Mesendoderm (in vitro differentiated cells): ENCODE results near the gene TBC1D4.
"Not testable (repeated sequence)": the region's sequence is repeated elsewhere in the genome, so short reads cannot be mapped to it uniquely, and the experiment has no call there.

Experiments used
- DNase-seq: peaks from one replicate; pipeline ENCODE4 v3.0.0; 2013
- H2AK5ac ChIP-seq: 2 replicates; pipeline ENCODE4 v1.6.1; 2013; ENCODE audit warnings: low read length, inconsistent platforms
- H2BK120ac ChIP-seq: 2 replicates; pipeline ENCODE4 v1.6.1; 2013; ENCODE audit warnings: low read depth, mild to moderate bottlenecking, low read length, moderate library complexity, mixed read lengths
- H2BK15ac ChIP-seq: replicated peaks from 2 replicates; pipeline ENCODE4 v1.6.1; 2013; ENCODE audit warnings: low read depth, mild to moderate bottlenecking, moderate library complexity
- H2BK5ac ChIP-seq: 2 replicates; pipeline ENCODE4 v1.6.1; 2013; ENCODE audit warnings: low read length, inconsistent platforms
- H3K18ac ChIP-seq: 2 replicates; pipeline ENCODE4 v1.6.1; 2013; ENCODE audit warnings: mild to moderate bottlenecking, low read length, mixed read lengths
- H3K23ac ChIP-seq: one replicate; pipeline ENCODE4 v1.6.1; 2013; ENCODE audit warnings: low read length
- H3K27ac ChIP-seq: 2 replicates; pipeline ENCODE4 v1.5.1; 2013; ENCODE audit warnings: low read depth, mild to moderate bottlenecking, inconsistent platforms, low read length, moderate library complexity
- H3K27me3 ChIP-seq: 2 replicates; pipeline ENCODE4 v1.6.1; 2013; ENCODE audit warnings: low read length, control low read depth, mild to moderate bottlenecking, inconsistent platforms; ENCODE audit not compliant: insufficient read depth, poor library complexity
- H3K36me3 ChIP-seq: 2 replicates; pipeline ENCODE4 v1.6.1; 2013; ENCODE audit warnings: low read length, inconsistent platforms; ENCODE audit not compliant: control insufficient read depth, insufficient read depth
- H3K4ac ChIP-seq: one replicate; pipeline ENCODE4 v1.6.1; 2013; ENCODE audit warnings: low read depth, mild to moderate bottlenecking, low read length, moderate library complexity
- H3K4me1 ChIP-seq: 2 replicates; pipeline ENCODE4 v1.6.1; 2013; ENCODE audit warnings: low read depth, low read length, inconsistent platforms; ENCODE audit not compliant: control insufficient read depth
- H3K4me2 ChIP-seq: 2 replicates; pipeline ENCODE4 v1.6.1; 2013; ENCODE audit warnings: low read length
- H3K4me3 ChIP-seq: 2 replicates; pipeline ENCODE4 v1.5.1; 2013; ENCODE audit warnings: mild to moderate bottlenecking, low read length
- H3K56ac ChIP-seq: one replicate; pipeline ENCODE4 v1.6.1; 2013; ENCODE audit warnings: low read length
- H3K79me1 ChIP-seq: 2 replicates; pipeline ENCODE4 v1.6.1; 2013; ENCODE audit warnings: low read length, inconsistent platforms
- H3K79me2 ChIP-seq: 2 replicates; pipeline ENCODE4 v1.6.1; 2013; ENCODE audit warnings: mild to moderate bottlenecking, low read length; ENCODE audit not compliant: control insufficient read depth, insufficient read depth
- H3K9ac ChIP-seq: 2 replicates; pipeline ENCODE4 v1.6.1; 2013; ENCODE audit warnings: low read length, inconsistent platforms
- H4K5ac ChIP-seq: one replicate; pipeline ENCODE4 v1.6.1; 2013; ENCODE audit warnings: low read length
- H4K8ac ChIP-seq: one replicate; pipeline ENCODE4 v1.6.1; 2013; ENCODE audit warnings: low read depth, mild to moderate bottlenecking, control low read depth, low read length, moderate library complexity
- WGBS: extraction: QIAGEN DNeasy Blood & Tissue Kit; methylation state at CpG from one replicate; pipeline ENCODE4 v1.1.7; 2013; ENCODE audit warnings: low lambda C conversion rate, missing lambda C conversion rate; ENCODE audit not compliant: insufficient coverage; ENCODE audit errors: extremely low coverage; 5-methylcytosine and 5-hydroxymethylcytosine counted together

TBC1D4 gene

GRCh38 chr13:75251188-75251587 is 230.8 kb downstream of the TBC1D4 start:
- H3K4me1 ChIP-seq: no peaks in the 10 kb centered on the region
- no peak overlapping the region for H3K27ac ChIP-seq
- H3K18ac ChIP-seq: no peak overlapping the region
- H2BK5ac ChIP-seq: no peak overlapping the region
- no peaks in the 10 kb centered on the region for H3K36me3 ChIP-seq
- no peak overlapping the region for H2BK120ac ChIP-seq
- DNase-seq: no peak
- no peak overlapping the region for H3K4ac ChIP-seq
- H4K8ac ChIP-seq: no peak overlapping the region
- H3K23ac ChIP-seq: no peak overlapping the region
- H3K4me2 ChIP-seq: no peak overlapping the region
- no peaks in the 10 kb centered on the region for H3K27me3 ChIP-seq
- no peak overlapping the region for H3K4me3 ChIP-seq
- no peak overlapping the region for H2AK5ac ChIP-seq
- no CpG with 5 or more reads among the region's 4 CpGs for WGBS
- H4K5ac ChIP-seq: no peak overlapping the region
- H3K79me1 ChIP-seq: no peaks in the 10 kb centered on the region
- H3K9ac ChIP-seq: no peak overlapping the region
- H3K56ac ChIP-seq: no peak overlapping the region
- no peaks in the 10 kb centered on the region for H3K79me2 ChIP-seq
- H2BK15ac ChIP-seq: no peak overlapping the region

- H2BK5ac ChIP-seq: no peak overlapping the region
- H3K4me1 ChIP-seq: no peaks in the 10 kb centered on the region
- H3K23ac ChIP-seq: no peak overlapping the region
- H3K56ac ChIP-seq: no peak overlapping the region
- H3K4me3 ChIP-seq: no peak overlapping the region
- no peaks in the 10 kb centered on the region for H3K27me3 ChIP-seq
- H3K27ac ChIP-seq: no peak overlapping the region
- no peak overlapping the region for H2BK120ac ChIP-seq
- no CpG with 5 or more reads among the region's 7 CpGs for WGBS
- no peak for DNase-seq
- no peak overlapping the region for H4K8ac ChIP-seq
- no peak overlapping the region for H3K4ac ChIP-seq
- no peak overlapping the region for H2AK5ac ChIP-seq
- no peak overlapping the region for H2BK15ac ChIP-seq
- no peaks in the 10 kb centered on the region for H3K36me3 ChIP-seq
- no peaks in the 10 kb centered on the region for H3K79me2 ChIP-seq
- no peaks in the 10 kb centered on the region for H3K79me1 ChIP-seq
- no peak overlapping the region for H3K4me2 ChIP-seq
- no peak overlapping the region for H3K9ac ChIP-seq
- no peak overlapping the region for H3K18ac ChIP-seq
- no peak overlapping the region for H4K5ac ChIP-seq
Observed at GRCh38 chr13:75250526-75251178, 231.3 kb downstream of the TBC1D4 start.

GRCh38 chr13:75245578-75245977 is 236.4 kb downstream of the TBC1D4 start:
- not testable (repeated sequence) for DNase-seq, H2BK120ac ChIP-seq, H3K27ac ChIP-seq, H4K8ac ChIP-seq, H2BK15ac ChIP-seq, H3K4me2 ChIP-seq, H3K79me2 ChIP-seq, H3K18ac ChIP-seq, H3K27me3 ChIP-seq, H2BK5ac ChIP-seq, H3K4me3 ChIP-seq, H3K4me1 ChIP-seq, H3K56ac ChIP-seq, H3K9ac ChIP-seq, H2AK5ac ChIP-seq, H3K23ac ChIP-seq, H3K4ac ChIP-seq, H3K36me3 ChIP-seq, H3K79me1 ChIP-seq, H4K5ac ChIP-seq
- 100% methylated on average over 3 of the region's 5 CpGs for WGBS

DNA sequence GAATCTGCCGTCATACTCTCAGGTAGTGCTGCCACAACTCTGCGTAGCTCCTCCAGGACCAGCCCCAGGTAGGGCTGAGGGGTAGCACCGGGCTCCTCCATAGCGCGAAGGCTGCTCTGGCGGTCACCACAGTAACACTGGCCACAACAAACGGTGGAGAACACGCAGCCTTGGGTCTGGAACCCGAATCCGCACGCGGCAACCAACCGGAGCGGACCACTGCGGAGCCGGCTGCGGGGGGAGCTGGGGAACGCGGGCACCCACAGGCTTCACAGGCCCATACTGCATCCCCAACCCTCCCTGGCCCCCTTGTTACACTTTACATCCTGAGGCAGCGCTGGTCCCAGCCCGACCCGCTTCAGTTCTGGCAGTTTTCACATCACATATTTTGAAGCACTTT is 241.7 kb downstream of the TBC1D4 start:
- H3K27ac ChIP-seq, H4K8ac ChIP-seq, H3K4me2 ChIP-seq, H2BK120ac ChIP-seq, H3K56ac ChIP-seq, H2AK5ac ChIP-seq, H2BK5ac ChIP-seq, H3K18ac ChIP-seq, H3K79me1 ChIP-seq, H3K23ac ChIP-seq, DNase-seq, H3K4me1 ChIP-seq, H3K79me2 ChIP-seq, H3K9ac ChIP-seq, H3K27me3 ChIP-seq, H3K36me3 ChIP-seq, H2BK15ac ChIP-seq, H3K4me3 ChIP-seq, H4K5ac ChIP-seq, H3K4ac ChIP-seq: not testable (repeated sequence)
- no CpG with 5 or more reads among the region's 22 CpGs for WGBS

DNA sequence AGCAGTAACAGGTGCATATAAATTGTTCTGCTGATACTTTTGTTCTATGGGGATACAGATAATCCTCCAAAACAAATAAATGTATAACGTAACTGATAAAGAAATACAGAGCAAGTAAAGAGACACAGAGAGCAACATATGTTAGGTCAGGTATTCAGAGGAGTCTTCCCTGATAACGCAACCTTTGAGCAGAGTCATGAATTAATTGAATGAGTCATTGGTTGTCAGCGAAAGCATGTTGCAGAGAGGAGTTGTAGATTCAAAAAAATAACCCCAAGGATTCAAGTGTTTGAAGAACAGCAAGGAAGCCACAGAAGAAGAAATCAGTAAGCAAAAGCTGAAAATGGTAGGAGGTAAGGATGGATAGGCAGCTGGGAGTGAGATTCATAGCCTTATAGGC is 245.2 kb downstream of the TBC1D4 start:
- H3K4me1 ChIP-seq: no peaks in the 10 kb centered on the region
- no peak overlapping the region for H4K5ac ChIP-seq
- no peak for DNase-seq
- H2AK5ac ChIP-seq: no peak overlapping the region
- H4K8ac ChIP-seq: no peak overlapping the region
- H2BK5ac ChIP-seq: no peak overlapping the region
- H3K18ac ChIP-seq: no peak overlapping the region
- H3K23ac ChIP-seq: no peak overlapping the region
- H2BK120ac ChIP-seq: no peak overlapping the region
- no peak overlapping the region for H3K9ac ChIP-seq
- H3K36me3 ChIP-seq: no peaks in the 10 kb centered on the region
- H2BK15ac ChIP-seq: no peak overlapping the region
- no peak overlapping the region for H3K56ac ChIP-seq
- H3K4me3 ChIP-seq: no peak overlapping the region
- no peaks in the 10 kb centered on the region for H3K79me1 ChIP-seq
- WGBS: no CpG with 5 or more reads among the region's 3 CpGs
- no peak overlapping the region for H3K4ac ChIP-seq
- H3K27ac ChIP-seq: no peak overlapping the region
- no peaks in the 10 kb centered on the region for H3K27me3 ChIP-seq
- no peaks in the 10 kb centered on the region for H3K79me2 ChIP-seq
- no peak overlapping the region for H3K4me2 ChIP-seq
